OCI-LY7 (cell line): ENCODE results near the gene RAD9A. TPM values are rescaled to one million over a fixed set of nuclear protein-coding genes. Genes with fewer than 3 reads are reported as not detected.

Experiments
- BruUV-seq: library from RNA; stranded (reverse); fragments of 400-500 nt; replicated peaks from 2 replicates; lab custom pipeline; 2021; lab: Mats Ljungman, UMichigan
- CTCF ChIA-PET: fragments of 300-600 bp; sonication (Branson Sonifier 250); formaldehyde crosslinking; loops from one replicate; lab custom pipeline; 2022; ENCODE audit warnings: antibody characterized with exemption; ENCODE audit not compliant: unreplicated experiment; lab: Charles Lee
- POLR2A ChIA-PET: fragments of 300-600 bp; sonication (Branson Sonifier 250); formaldehyde crosslinking; loops from one replicate; lab custom pipeline; 2022; ENCODE audit warnings: antibody characterized with exemption; lab: Charles Lee
- DNase-seq: peaks from one replicate; pipeline ENCODE4 v3.0.0-alpha.2; 2015; ENCODE audit warnings: low spot score
- H2AFZ ChIP-seq: fragments of 200-600 bp; sonication (generic), shearing (Covaris generic); 2 replicates; pipeline ENCODE4 v1.6.1; 2014; ENCODE audit warnings: mild to moderate bottlenecking, antibody characterized with exemption, low read length, moderate library complexity
- H3K27ac ChIP-seq: fragments of 200-600 bp; sonication (generic); 2 replicates; pipeline ENCODE4 v1.5.1; 2014; ENCODE audit warnings: mixed run types, low read depth, mild to moderate bottlenecking, moderate library complexity, low read length, inconsistent platforms; ENCODE audit not compliant: poor library complexity, severe bottlenecking
- H3K36me3 ChIP-seq: fragments of 200-600 bp; sonication (generic); 2 replicates; pipeline ENCODE4 v1.6.1; 2014; ENCODE audit warnings: mild to moderate bottlenecking, antibody characterized with exemption, low read length, moderate library complexity, mixed read lengths; ENCODE audit not compliant: insufficient read depth
- H3K4me1 ChIP-seq: fragments of 200-600 bp; sonication (generic); 2 replicates; pipeline ENCODE4 v1.5.1; 2014; ENCODE audit warnings: mild to moderate bottlenecking, low read length; ENCODE audit not compliant: insufficient read depth, poor library complexity, severe bottlenecking
- H3K4me2 ChIP-seq: fragments of 200-600 bp; sonication (generic); 2 replicates; pipeline ENCODE4 v1.6.1; 2014; ENCODE audit warnings: mild to moderate bottlenecking, low read length
- H3K4me3 ChIP-seq: fragments of 200-600 bp; sonication (generic); 2 replicates; pipeline ENCODE4 v1.5.1; 2014; ENCODE audit warnings: mild to moderate bottlenecking, low read depth, low read length; ENCODE audit not compliant: poor library complexity, severe bottlenecking
- H3K79me2 ChIP-seq: fragments of 200-600 bp; sonication (generic); 2 replicates; pipeline ENCODE4 v1.6.1; 2016; ENCODE audit warnings: low read depth, mild to moderate bottlenecking, low read length, moderate library complexity, mixed read lengths; ENCODE audit not compliant: insufficient read depth
- H3K9me2 ChIP-seq: fragments of 200-600 bp; sonication (generic); 2 replicates; pipeline ENCODE4 v1.6.1; 2016; ENCODE audit warnings: mild to moderate bottlenecking, low read length, mixed read lengths; ENCODE audit not compliant: insufficient read depth
- H3K9me3 ChIP-seq: fragments of 200-600 bp; sonication (generic); 2 replicates; pipeline ENCODE4 v1.6.1; 2014; ENCODE audit warnings: mild to moderate bottlenecking, mixed run types, low read length, mixed read lengths
- H4K20me1 ChIP-seq: fragments of 200-600 bp; sonication (generic); 2 replicates; pipeline ENCODE4 v1.6.1; 2014; ENCODE audit warnings: mild to moderate bottlenecking, antibody characterized with exemption, low read length, moderate library complexity, mixed read lengths; ENCODE audit not compliant: insufficient read depth
- EZH2phosphoT487 ChIP-seq: fragments of 200-600 bp; sonication (generic); IDR thresholded peaks from 2 replicates; pipeline ENCODE4 v1.6.1; 2018; ENCODE audit warnings: low read depth, borderline replicate concordance, mild to moderate bottlenecking, mixed run types, antibody characterized with exemption, low read length, moderate library complexity, mixed read lengths
- intact Hi-C: fragments of 100-400 bp; cut with micrococcal nuclease; formaldehyde crosslinking; loops from one replicate; pipeline ENCODE4 v1.10.0; 2022; ENCODE audit not compliant: unreplicated experiment
- total RNA-seq, 2 experiments: library from RNA; depleted of rRNA in 1 of 2; stranded (reverse); fragments of >200 nt in 1 of 2; shearing (Covaris generic) in 1 of 2; gene quantifications; 2 replicates each; pipeline ENCODE4 v1.2.3, GENCODE V29; 2014 to 2022
- TF ChIP-seq, protein P1 (sequence below): fragments of 200-600 bp; sonication (generic); conservative IDR thresholded peaks from 2 replicates; pipeline ENCODE4 v1.5.1; 2014; ENCODE audit warnings: mild to moderate bottlenecking, antibody characterized with exemption, low read length, moderate library complexity, mixed read lengths

Gene RAD9A
- total RNA-seq, 2 experiments from 2014 or later: 51.0 to 62.2 TPM

DNA sequence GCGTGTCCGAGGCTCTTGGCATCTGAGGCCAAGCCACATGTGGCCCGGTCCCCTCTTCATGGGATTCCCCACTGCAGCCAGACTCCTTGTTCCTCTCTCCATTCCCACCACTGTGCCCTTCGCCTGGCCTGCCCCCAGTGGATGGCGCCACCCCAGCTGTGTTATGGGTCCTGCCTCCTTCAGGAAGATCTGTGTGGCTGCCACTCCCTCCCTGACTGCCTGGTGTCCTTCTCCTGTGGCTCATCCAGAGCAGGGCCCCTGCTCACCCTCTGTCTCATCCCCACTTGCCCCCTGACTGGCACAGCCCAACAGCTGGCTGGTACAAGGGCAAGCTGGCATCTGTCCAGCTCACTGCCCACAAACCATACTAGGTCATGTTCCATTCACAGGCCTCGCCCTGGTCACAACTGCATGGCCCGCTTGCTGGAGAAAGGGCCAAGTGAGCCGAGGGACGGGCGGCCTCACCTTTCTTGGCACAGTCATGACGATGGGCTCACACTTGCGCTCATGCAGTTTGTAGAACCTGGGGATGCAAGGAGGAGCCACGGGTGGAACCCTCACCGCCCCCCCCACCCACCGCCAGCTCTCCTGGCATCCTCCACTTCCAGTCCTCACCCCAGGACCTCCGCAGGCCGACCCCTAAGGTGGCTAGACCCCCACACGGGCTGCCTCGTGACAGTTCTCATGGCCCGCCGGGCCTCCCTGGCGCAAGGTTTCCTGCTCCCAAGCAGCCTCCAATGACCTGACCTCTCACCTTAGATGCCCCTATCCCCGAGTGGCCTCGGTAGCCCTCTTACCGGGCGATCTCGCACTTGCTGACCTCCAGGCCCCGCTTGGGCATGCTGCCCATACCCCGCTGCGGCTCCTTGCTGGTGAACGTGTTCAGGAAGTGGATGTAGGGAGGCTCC, 47.8 kb downstream of the RAD9A start:
- no peak for TF ChIP-seq EZH2phosphoT487
- TF ChIP-seq, protein P1, sequence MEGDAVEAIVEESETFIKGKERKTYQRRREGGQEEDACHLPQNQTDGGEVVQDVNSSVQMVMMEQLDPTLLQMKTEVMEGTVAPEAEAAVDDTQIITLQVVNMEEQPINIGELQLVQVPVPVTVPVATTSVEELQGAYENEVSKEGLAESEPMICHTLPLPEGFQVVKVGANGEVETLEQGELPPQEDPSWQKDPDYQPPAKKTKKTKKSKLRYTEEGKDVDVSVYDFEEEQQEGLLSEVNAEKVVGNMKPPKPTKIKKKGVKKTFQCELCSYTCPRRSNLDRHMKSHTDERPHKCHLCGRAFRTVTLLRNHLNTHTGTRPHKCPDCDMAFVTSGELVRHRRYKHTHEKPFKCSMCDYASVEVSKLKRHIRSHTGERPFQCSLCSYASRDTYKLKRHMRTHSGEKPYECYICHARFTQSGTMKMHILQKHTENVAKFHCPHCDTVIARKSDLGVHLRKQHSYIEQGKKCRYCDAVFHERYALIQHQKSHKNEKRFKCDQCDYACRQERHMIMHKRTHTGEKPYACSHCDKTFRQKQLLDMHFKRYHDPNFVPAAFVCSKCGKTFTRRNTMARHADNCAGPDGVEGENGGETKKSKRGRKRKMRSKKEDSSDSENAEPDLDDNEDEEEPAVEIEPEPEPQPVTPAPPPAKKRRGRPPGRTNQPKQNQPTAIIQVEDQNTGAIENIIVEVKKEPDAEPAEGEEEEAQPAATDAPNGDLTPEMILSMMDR: peak; percentile 72
- Histone ChIP-seq H3K27ac (peak overlapping the region; percentile 94), H3K79me2 (peaks cover 29% of the 10 kb centered on the region), H3K9me3 (no peaks in the 10 kb centered on the region), H3K4me1 (peaks cover 80% of the 10 kb centered on the region), H3K4me3 (peak overlapping the region; percentile 81), H3K9me2 (no peaks in the 10 kb centered on the region), H3K4me2 (peak overlapping the region; percentile 97), H4K20me1 (peaks cover 12% of the 10 kb centered on the region), H2AFZ (no peak overlapping the region), H3K36me3 (peaks cover 35% of the 10 kb centered on the region)
- intact Hi-C loops: no loop called here
- CTCF ChIA-PET: interaction anchor here (0.5 to 1.8 kb wide), 5 partner anchors 17 to 45 kb away, joined by 3 to 7 read pairs (median 3); partner anchors contain the start of gene PPP1CA
- DNase-seq: no peak
- POLR2A ChIA-PET: interaction anchor here (0.6 to 3.6 kb wide), 7 partner anchors 10 to 197 kb away, joined by 3 to 20 read pairs (median 4); partner anchors contain the start of genes PPP1CA and TMEM134
- BruUV-seq: no TSS peak

GRCh38 chr11:67440229-67441097, 48.7 kb downstream of the RAD9A start:
- Histone ChIP-seq H3K4me1 (peaks cover 80% of the 10 kb centered on the region), H3K4me3 (peak overlapping the region; percentile 81), H2AFZ (no peak overlapping the region), H3K79me2 (peaks cover 23% of the 10 kb centered on the region), H3K9me2 (no peaks in the 10 kb centered on the region), H4K20me1 (peaks cover 6% of the 10 kb centered on the region), H3K27ac (peak overlapping the region; percentile 94), H3K9me3 (no peaks in the 10 kb centered on the region), H3K4me2 (peak overlapping the region; percentile 97), H3K36me3 (peaks cover 27% of the 10 kb centered on the region)
- no TSS peak for BruUV-seq
- TF ChIP-seq, protein P1: no peak
- TF ChIP-seq EZH2phosphoT487: no peak
- intact Hi-C loops: no loop called here
- CTCF ChIA-PET: interaction anchor here (1.2 kb wide), 1 partner anchor 44 kb away, joined by 3 read pairs; no protein-coding TSS in a partner anchor
- POLR2A ChIA-PET: interaction anchor here (0.7 to 0.8 kb wide), 3 partner anchors 20 to 39 kb away, joined by 3 read pairs; partner anchors contain the start of gene PPP1CA
- DNase-seq: peak; percentile 27
